CD14-positive monocyte (primary cell): ENCODE results near the gene SBK3. TPM values are rescaled to one million over a fixed set of nuclear protein-coding genes. Genes with fewer than 3 reads are reported as not detected.

Experiments
- DNase-seq, 3 donors: peaks; one replicate each; pipeline ENCODE4 v3.0.0-alpha.2; 2011 to 2022
- H2AFZ ChIP-seq: 2 replicates; pipeline ENCODE4 v1.6.0; 2012; ENCODE audit warnings: mild to moderate bottlenecking, low read depth, low read length, inconsistent platforms; ENCODE audit not compliant: insufficient read depth, poor library complexity, severe bottlenecking
- H3K27ac ChIP-seq, 2 donors: 1 replicate in 1 of 2; 2 replicates in 1 of 2; pipeline ENCODE4 v1.5.1; 2012 to 2013; ENCODE audit warnings: low read length in 2 of 2, control low read depth in 1 of 2, inconsistent platforms in 1 of 2, low read depth in 1 of 2, mild to moderate bottlenecking in 1 of 2
- H3K27me3 ChIP-seq, 2 donors: one replicate each; pipeline versions ENCODE4 v1.6.0 to v1.6.1; 2011 to 2013; ENCODE audit warnings: low read length in 2 of 2; ENCODE audit not compliant: control insufficient read depth in 2 of 2, insufficient read depth in 2 of 2
- H3K36me3 ChIP-seq, 2 donors: replicated peaks in 1 of 2; 1 replicate in 1 of 2; 2 replicates in 1 of 2; pipeline versions ENCODE4 v1.5.1 to v1.6.1; 2012 to 2013; ENCODE audit warnings: low read length in 2 of 2, control low read depth in 1 of 2, inconsistent platforms in 1 of 2, mild to moderate bottlenecking in 1 of 2; ENCODE audit not compliant: insufficient read depth in 2 of 2, control insufficient read depth in 1 of 2
- H3K4me1 ChIP-seq, 2 donors: 1 replicate in 1 of 2; 2 replicates in 1 of 2; pipeline versions ENCODE4 v1.5.1 to v1.6.1; 2012 to 2013; ENCODE audit warnings: low read length in 2 of 2, control low read depth in 1 of 2, inconsistent platforms in 1 of 2, mild to moderate bottlenecking in 1 of 2, moderate library complexity in 1 of 2; ENCODE audit not compliant: insufficient read depth in 2 of 2, control insufficient read depth in 1 of 2
- H3K4me2 ChIP-seq: replicated peaks from 2 replicates; pipeline ENCODE3; 2012; ENCODE audit warnings: low read length, moderate library complexity, mild to moderate bottlenecking; ENCODE audit not compliant: poor library complexity, severe bottlenecking; ENCODE audit errors: extremely low read depth
- H3K4me3 ChIP-seq, 3 experiments: fragments of 200-600 bp in 1 of 3; sonication (generic) in 1 of 3; replicated peaks in 1 of 3; 1 replicate in 2 of 3; 2 replicates in 1 of 3; pipeline ENCODE4 v1.5.1; 2011 to 2013; ENCODE audit warnings: low read length in 3 of 3, mild to moderate bottlenecking in 3 of 3, control low read depth in 2 of 3, low read depth in 2 of 3, inconsistent platforms in 1 of 3, moderate library complexity in 1 of 3
- H3K79me2 ChIP-seq: 2 replicates; pipeline ENCODE4 v1.6.0; 2012; ENCODE audit warnings: mild to moderate bottlenecking, control low read depth, inconsistent platforms, low read length, moderate library complexity; ENCODE audit not compliant: insufficient read depth
- H3K9ac ChIP-seq: 2 replicates; pipeline ENCODE4 v1.6.0; 2017; ENCODE audit warnings: low read length, mild to moderate bottlenecking; ENCODE audit not compliant: insufficient read depth, poor library complexity, severe bottlenecking
- H3K9me3 ChIP-seq, 2 donors: replicated peaks in 1 of 2; 1 replicate in 1 of 2; 2 replicates in 1 of 2; pipeline versions ENCODE4 v1.5.1 to v1.6.1; 2012 to 2013; ENCODE audit warnings: low read length in 2 of 2, control low read depth in 1 of 2; ENCODE audit not compliant: control insufficient read depth in 1 of 2, insufficient read depth in 1 of 2
- H4K20me1 ChIP-seq: 2 replicates; pipeline ENCODE4 v1.6.0; 2012; ENCODE audit warnings: mild to moderate bottlenecking, low read length, control low read depth, moderate library complexity; ENCODE audit not compliant: insufficient read depth
- H3K27ac Mint-ChIP-seq, 7 donors: one replicate each; pipeline ENCODE4 v1.8.0; 2020; ENCODE audit warnings: mild to moderate bottlenecking in 7 of 7, mixed read lengths in 7 of 7, moderate library complexity in 6 of 7, inconsistent platforms in 2 of 7
- H3K27me3 Mint-ChIP-seq, 3 donors: one replicate each; pipeline ENCODE4 v1.8.0; 2021 to 2022; ENCODE audit warnings: low read depth in 3 of 3, mild to moderate bottlenecking in 3 of 3, mixed read lengths in 3 of 3, moderate library complexity in 3 of 3, inconsistent platforms in 1 of 3
- H3K36me3 Mint-ChIP-seq, 2 donors: one replicate each; pipeline ENCODE4 v1.8.0; 2020; ENCODE audit warnings: mixed read lengths in 2 of 2, inconsistent platforms in 1 of 2, mild to moderate bottlenecking in 1 of 2
- H3K4me1 Mint-ChIP-seq: one replicate; pipeline ENCODE4 v1.8.0; 2020; ENCODE audit warnings: mild to moderate bottlenecking, mixed read lengths
- H3K4me3 Mint-ChIP-seq, 2 donors: one replicate each; pipeline ENCODE4 v1.8.0; 2020; ENCODE audit warnings: mild to moderate bottlenecking in 2 of 2, mixed read lengths in 2 of 2, moderate library complexity in 1 of 2
- H3K9me3 Mint-ChIP-seq, 7 donors: one replicate each; pipeline ENCODE4 v1.8.0; 2020 to 2022; ENCODE audit warnings: mixed read lengths in 7 of 7, mild to moderate bottlenecking in 6 of 7, moderate library complexity in 6 of 7, inconsistent platforms in 2 of 7
- WGBS: methylation state at CpG from one replicate; pipeline ENCODE4 v1.1.5; 2013; ENCODE audit warnings: missing lambda C conversion rate; ENCODE audit not compliant: insufficient coverage; 5-methylcytosine and 5-hydroxymethylcytosine counted together
- intact Hi-C, 2 donors: fragments of 100-400 bp; cut with micrococcal nuclease; formaldehyde crosslinking; loops; one replicate each; pipeline versions ENCODE4 v1.15.0 to v1.15.1; 2023
- polyA plus RNA-seq, 3 donors: library from polyadenylated mRNA; depleted of rRNA in 1 of 3; unstranded in 2 of 3; stranded (reverse) in 1 of 3; fragments of 300-500 nt in 2 of 3; fragments of >200 nt in 1 of 3; fragmentation: Illumina TruSeq in 2 of 3; gene quantifications; 1 replicate in 2 of 3; 2 replicates in 1 of 3; pipeline ENCODE4 v1.2.3, GENCODE V29; 2012 to 2021
- TF ChIP-seq, protein P1 (sequence below): fragments of 200-600 bp; IDR thresholded peaks from one replicate; pipeline ENCODE4 v1.8.0; 2022; ENCODE audit warnings: antibody characterized with exemption, mild to moderate bottlenecking

Gene SBK3
- polyA plus RNA-seq, 3 donors, result not detected

DNA sequence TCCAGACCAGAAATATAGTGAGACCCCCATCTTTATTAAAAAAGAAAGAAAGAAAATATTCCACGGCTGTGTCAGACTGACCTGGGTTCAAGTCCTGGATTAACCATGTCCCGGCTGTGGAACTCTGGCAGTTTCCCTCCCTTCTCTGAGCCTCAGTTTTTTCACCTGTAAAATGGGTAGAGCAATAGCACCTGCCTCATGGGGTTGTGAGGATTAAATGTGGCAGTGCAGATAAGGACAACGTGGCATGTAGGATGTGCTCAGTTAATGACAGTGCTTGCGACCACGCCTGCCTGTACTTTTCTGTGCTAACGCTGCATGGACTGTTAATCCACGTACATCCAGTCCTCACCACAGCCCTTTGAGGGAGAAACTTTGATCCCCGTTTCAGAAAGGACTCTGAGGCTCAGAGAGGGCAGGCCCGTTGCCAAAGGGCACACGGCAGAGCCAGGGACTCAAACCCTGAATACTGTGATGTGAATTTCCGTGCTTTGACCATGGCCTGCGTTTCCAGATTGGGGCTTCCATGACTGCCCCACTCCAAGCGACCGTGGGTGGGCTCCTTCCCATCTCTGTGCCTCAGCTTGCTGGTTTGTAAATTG lies 24.6 kb downstream of the SBK3 start:
- 90% methylated on average over 9 of the region's 14 CpGs for WGBS
- Histone ChIP-seq H3K9me3 (no peaks in the 10 kb centered on the region), H3K79me2 (no peaks in the 10 kb centered on the region), H3K9ac (no peak overlapping the region), H3K4me3 (no peak overlapping the region), H2AFZ (no peak overlapping the region), H3K4me2 (no peak overlapping the region), H3K36me3 (no peaks in the 10 kb centered on the region), H3K27me3 (no peaks in the 10 kb centered on the region), H3K4me1 (peaks cover 4 to 11% of the 10 kb centered on the region in 2 donors), H3K27ac (no peak overlapping the region), H4K20me1 (no peaks in the 10 kb centered on the region)
- Mint-ChIP-seq H3K4me1 (peaks cover 3% of the 10 kb centered on the region), H3K9me3 (no peaks in the 10 kb centered on the region), H3K27ac (no peak overlapping the region), H3K4me3 (no peak overlapping the region), H3K27me3 (peaks cover 1 to 4% (median 4%) of the 10 kb centered on the region in 3 donors), H3K36me3 (no peaks in the 10 kb centered on the region)
- intact Hi-C loops, result no loop called here
- DNase-seq, result no peak
- TF ChIP-seq, protein P1, sequence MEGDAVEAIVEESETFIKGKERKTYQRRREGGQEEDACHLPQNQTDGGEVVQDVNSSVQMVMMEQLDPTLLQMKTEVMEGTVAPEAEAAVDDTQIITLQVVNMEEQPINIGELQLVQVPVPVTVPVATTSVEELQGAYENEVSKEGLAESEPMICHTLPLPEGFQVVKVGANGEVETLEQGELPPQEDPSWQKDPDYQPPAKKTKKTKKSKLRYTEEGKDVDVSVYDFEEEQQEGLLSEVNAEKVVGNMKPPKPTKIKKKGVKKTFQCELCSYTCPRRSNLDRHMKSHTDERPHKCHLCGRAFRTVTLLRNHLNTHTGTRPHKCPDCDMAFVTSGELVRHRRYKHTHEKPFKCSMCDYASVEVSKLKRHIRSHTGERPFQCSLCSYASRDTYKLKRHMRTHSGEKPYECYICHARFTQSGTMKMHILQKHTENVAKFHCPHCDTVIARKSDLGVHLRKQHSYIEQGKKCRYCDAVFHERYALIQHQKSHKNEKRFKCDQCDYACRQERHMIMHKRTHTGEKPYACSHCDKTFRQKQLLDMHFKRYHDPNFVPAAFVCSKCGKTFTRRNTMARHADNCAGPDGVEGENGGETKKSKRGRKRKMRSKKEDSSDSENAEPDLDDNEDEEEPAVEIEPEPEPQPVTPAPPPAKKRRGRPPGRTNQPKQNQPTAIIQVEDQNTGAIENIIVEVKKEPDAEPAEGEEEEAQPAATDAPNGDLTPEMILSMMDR, result no peak

DNA sequence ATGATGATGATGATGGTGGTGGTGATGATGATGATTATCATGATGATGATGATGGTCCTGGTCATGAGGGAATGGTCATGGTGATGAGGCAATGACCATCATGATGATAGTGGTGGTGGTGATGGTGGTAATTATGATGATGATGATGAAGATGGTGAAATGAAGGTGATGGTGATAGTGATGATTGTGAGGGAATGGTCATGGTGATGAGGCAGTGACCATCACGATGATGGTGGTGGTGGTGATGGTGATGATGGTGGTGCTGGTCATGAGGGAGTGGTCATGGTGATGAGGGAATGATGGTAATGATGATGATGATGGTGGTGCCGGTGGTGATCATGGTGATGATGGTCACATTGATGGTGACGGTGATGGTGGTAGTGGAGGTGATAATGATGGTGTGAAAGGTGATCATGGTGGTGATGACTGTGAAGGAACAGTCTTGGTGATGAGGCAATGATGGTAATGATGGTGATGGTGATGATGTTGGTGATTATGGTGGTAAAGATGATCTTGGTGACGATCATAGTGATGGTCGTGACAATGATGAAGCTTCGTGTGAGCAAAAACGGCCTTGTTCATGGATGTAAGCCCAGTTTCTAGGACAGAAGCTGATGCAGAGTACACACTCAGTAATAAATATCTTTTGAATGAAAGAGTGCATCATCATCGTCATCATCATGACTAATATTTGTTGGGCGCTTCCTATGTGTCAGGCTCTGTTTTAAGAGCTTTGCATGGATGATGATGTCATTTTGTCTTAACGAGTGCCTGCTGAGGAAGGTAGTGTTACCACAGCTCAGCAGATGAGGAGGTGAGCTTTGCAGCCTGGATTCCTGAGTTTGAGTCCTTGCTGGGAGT lies 25.7 kb downstream of the SBK3 start:
- H3K9ac ChIP-seq, result no peak overlapping the region
- no peaks in the 10 kb centered on the region for H3K9me3 Mint-ChIP-seq
- no peaks in the 10 kb centered on the region for H3K79me2 ChIP-seq
- TF ChIP-seq, protein P1, result no peak
- H3K27me3 Mint-ChIP-seq, result peaks cover 2 to 6% (median 4%) of the 10 kb centered on the region in 3 donors
- H3K4me1 Mint-ChIP-seq, result peaks cover 3% of the 10 kb centered on the region
- H3K36me3 Mint-ChIP-seq, result no peaks in the 10 kb centered on the region
- H3K9me3 ChIP-seq, result no peaks in the 10 kb centered on the region
- peaks cover 4 to 11% of the 10 kb centered on the region in 2 donors for H3K4me1 ChIP-seq
- DNase-seq, result peak; percentile 25 to 73 (median 31)
- H3K4me2 ChIP-seq, result no peak overlapping the region
- H3K4me3 ChIP-seq, result no peak overlapping the region
- WGBS, result 88% methylated on average over 6 of the region's 10 CpGs
- no peak overlapping the region for H3K27ac ChIP-seq
- no peak overlapping the region for H2AFZ ChIP-seq
- H3K27me3 ChIP-seq, result no peaks in the 10 kb centered on the region
- no peaks in the 10 kb centered on the region for H4K20me1 ChIP-seq
- H3K36me3 ChIP-seq, result no peaks in the 10 kb centered on the region
- H3K27ac Mint-ChIP-seq, result no peak overlapping the region
- no peak overlapping the region for H3K4me3 Mint-ChIP-seq
- intact Hi-C loops, result loop anchor here (5.0 kb wide), 2 partner anchors 88 to 113 kb away; partner anchors contain the start of gene ZNF865 (in 1 of the 2)
